ENCODE results near the gene CSPG4. TPM values are rescaled to one million over a fixed set of nuclear protein-coding genes. Genes with fewer than 3 reads are reported as not detected.

The CSPG4 gene
- total and polyA plus RNA-seq, 2 of the 4 experiments (the other 2 are of a cell fraction), result 12.4 to 28.4 TPM

DNA sequence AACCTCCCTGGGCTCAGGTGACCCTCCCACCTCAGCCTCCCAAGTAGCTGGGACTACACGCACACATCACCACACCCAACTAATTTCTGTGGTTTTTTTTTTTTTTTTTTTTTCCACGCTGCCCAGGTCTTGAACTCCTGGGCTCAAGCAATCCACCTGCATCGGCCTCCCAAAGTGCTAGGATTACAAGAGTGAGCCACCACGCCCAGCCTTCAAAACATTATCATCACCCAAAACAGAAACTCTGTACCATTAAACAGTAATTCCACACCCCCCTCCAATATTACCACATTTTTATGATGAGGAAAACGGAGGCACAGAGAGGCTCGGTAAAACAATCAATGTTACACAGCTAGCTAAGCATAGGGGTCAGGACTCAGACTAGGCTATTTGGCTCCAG lies 76.6 kb downstream of the CSPG4 start:
- H2BK15ac ChIP-seq (ENCODE audit: low read depth, low read length), result no peak overlapping the region
- no peak overlapping the region for H3K4ac ChIP-seq (ENCODE audit: low read depth, low read length)
- peaks cover 24% of the 10 kb centered on the region for H4K20me1 ChIP-seq (ENCODE audit: insufficient read depth, low read length)
- H4K5ac ChIP-seq (ENCODE audit: low read depth, low read length), result no peak overlapping the region
- in situ Hi-C loops (cut with MboI; ENCODE audit: low sequenced_read_pairs) (loop anchor here (5.0 kb wide), 1 partner anchor 46 kb away; no protein-coding TSS in a partner anchor), dilution Hi-C loops (cut with HindIII; ENCODE audit: low sequenced_read_pairs, unreplicated experiment) (no loop called here), intact Hi-C loops (cut with micrococcal nuclease) (loop anchor here (5.0 kb wide), 2 partner anchors 166 to 184 kb away; partner anchors contain the start of gene SIN3A)
- H3K27me3 ChIP-seq (ENCODE audit: control insufficient read depth, insufficient read depth, low read length), result no peaks in the 10 kb centered on the region
- no peak overlapping the region for H3K4me2 ChIP-seq (ENCODE audit: low read depth, low read length)
- H3K56ac ChIP-seq (ENCODE audit: extremely low read depth, insufficient read depth, low read length), result no peak overlapping the region
- H2BK120ac ChIP-seq (ENCODE audit: low read depth, low read length), result no peak overlapping the region
- H2AFZ ChIP-seq (replicated peaks; ENCODE audit: low read length, poor library complexity), result no peak overlapping the region
- no peaks in the 10 kb centered on the region for H3K9me3 ChIP-seq (ENCODE audit: control insufficient read depth, insufficient read depth, low read length)
- no peak overlapping the region for H3K14ac ChIP-seq (replicated peaks; ENCODE audit: low read depth, low read length)
- DNase-seq, result no peak
- no peak overlapping the region for H2AK5ac ChIP-seq (ENCODE audit: low read depth, low read length)
- H3K23ac ChIP-seq (ENCODE audit: low read depth, low read length), result no peak overlapping the region
- ChIA-PET CTCF (interaction anchor here (0.5 kb wide), 1 partner anchor 105 kb away, joined by 10 read pairs; no protein-coding TSS in a partner anchor), POLR2A (ENCODE audit: unreplicated experiment) (interaction anchor here (0.6 kb wide), 1 partner anchor 10 kb away, joined by 3 read pairs; no protein-coding TSS in a partner anchor)
- ATAC-seq (ENCODE audit: low read depth), result no peak
- no peak for TF ChIP-seq RFX5 (IDR thresholded peaks at IDR 0.05; ENCODE audit: low read depth, low read length)
- TF ChIP-seq SMC3 (IDR thresholded peaks at IDR 0.05; ENCODE audit: low read depth, low read length), result no peak
- TF ChIP-seq CHD1 (IDR thresholded peaks at IDR 0.05; ENCODE audit: low read depth, low read length), result no peak
- TF ChIP-seq BHLHE40 (IDR thresholded peaks at IDR 0.05; ENCODE audit: low read depth, low read length), result no peak
- TF ChIP-seq, protein P1, sequence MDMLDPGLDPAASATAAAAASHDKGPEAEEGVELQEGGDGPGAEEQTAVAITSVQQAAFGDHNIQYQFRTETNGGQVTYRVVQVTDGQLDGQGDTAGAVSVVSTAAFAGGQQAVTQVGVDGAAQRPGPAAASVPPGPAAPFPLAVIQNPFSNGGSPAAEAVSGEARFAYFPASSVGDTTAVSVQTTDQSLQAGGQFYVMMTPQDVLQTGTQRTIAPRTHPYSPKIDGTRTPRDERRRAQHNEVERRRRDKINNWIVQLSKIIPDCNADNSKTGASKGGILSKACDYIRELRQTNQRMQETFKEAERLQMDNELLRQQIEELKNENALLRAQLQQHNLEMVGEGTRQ (IDR thresholded peaks at IDR 0.05; ENCODE audit: low read depth, low read length), result no peak
- no peak for TF ChIP-seq MAZ (IDR thresholded peaks at IDR 0.05; ENCODE audit: borderline replicate concordance, low read depth, low read length)
- TF ChIP-seq CTCF (conservative IDR thresholded peaks at IDR 0.05; ENCODE audit: low read depth, low read length), result no peak
- TF ChIP-seq CEBPB (IDR thresholded peaks at IDR 0.05; ENCODE audit: low read depth, low read length), result no peak
- TF ChIP-seq NFE2L2 (IDR thresholded peaks at IDR 0.05; ENCODE audit: low read depth, low read length), result no peak
- no peak for TF ChIP-seq MXI1 (IDR thresholded peaks at IDR 0.05; ENCODE audit: borderline replicate concordance, low read depth, low read length)
- TF ChIP-seq POLR2A (IDR thresholded peaks at IDR 0.05; ENCODE audit: low read depth, low read length), result no peak
- TF ChIP-seq RCOR1 (IDR thresholded peaks at IDR 0.05; ENCODE audit: insufficient replicate concordance, low read length), result no peak
- TF ChIP-seq RAD21 (IDR thresholded peaks at IDR 0.05; ENCODE audit: low read length), result no peak
- no peak for TF ChIP-seq ELK1 (IDR thresholded peaks at IDR 0.05; ENCODE audit: borderline replicate concordance, low read depth, low read length)
- TF ChIP-seq MAFK (IDR thresholded peaks at IDR 0.05; ENCODE audit: low read depth, low read length), result no peak
- H2AK9ac ChIP-seq (replicated peaks; ENCODE audit: low read depth, low read length, poor library complexity), result no peak overlapping the region
- no TSS peak for BruUV-seq (replicated peaks)
- no peak overlapping the region for H2BK20ac ChIP-seq (ENCODE audit: low read depth, low read length)
- peaks cover 4% of the 10 kb centered on the region; the same call in 1 of the 2 replicates for H3K4me1 ChIP-seq (ENCODE audit: control insufficient read depth, insufficient read depth, low read length)
- no peak overlapping the region for H3K18ac ChIP-seq (ENCODE audit: low read depth, low read length)
- peaks cover 13 to 41% of the 10 kb centered on the region in 2 experiments for H3K79me1 ChIP-seq (ENCODE audit: low read depth in 1 of 2, low read length in 2 of 2)
- no peak overlapping the region for H4K91ac ChIP-seq (ENCODE audit: insufficient read depth, low read depth, low read length)
- no peak overlapping the region for H3K4me3 ChIP-seq (ENCODE audit: insufficient read depth, low read depth, low read length)
- H3K9ac ChIP-seq (ENCODE audit: low read depth, low read length), result no peak overlapping the region
- H3K36me3 ChIP-seq (ENCODE audit: control insufficient read depth, insufficient read depth, low read length), result no peaks in the 10 kb centered on the region
- 0 out of 2 replicates have a peak, but pooled peaks cover 4% of the 10 kb centered on the region for H3K9me1 ChIP-seq (ENCODE audit: insufficient read depth, low read length)
- 100% methylated on average over 3 of the region's 6 CpGs; no CpG with 5 or more reads in 1 of the 2 experiments for WGBS, 2 experiments (ENCODE audit: extremely low coverage in 2 of 2, insufficient read length in 1 of 2)
- H2BK5ac ChIP-seq (ENCODE audit: low read depth, low read length, poor library complexity, severe bottlenecking), result no peak overlapping the region
- no peak overlapping the region for H3K27ac ChIP-seq (ENCODE audit: insufficient read depth, low read length)
- no peak overlapping the region for H4K8ac ChIP-seq (ENCODE audit: low read depth in 2 of 2, low read length in 2 of 2)

Measured in IMR-90 (cell line).